ENCODE data around the gene EDRF1.
"Not testable (repeated sequence)": the region's sequence is repeated elsewhere in the genome, so short reads cannot be mapped to it uniquely, and the experiment has no call there.

Gene EDRF1

DNA sequence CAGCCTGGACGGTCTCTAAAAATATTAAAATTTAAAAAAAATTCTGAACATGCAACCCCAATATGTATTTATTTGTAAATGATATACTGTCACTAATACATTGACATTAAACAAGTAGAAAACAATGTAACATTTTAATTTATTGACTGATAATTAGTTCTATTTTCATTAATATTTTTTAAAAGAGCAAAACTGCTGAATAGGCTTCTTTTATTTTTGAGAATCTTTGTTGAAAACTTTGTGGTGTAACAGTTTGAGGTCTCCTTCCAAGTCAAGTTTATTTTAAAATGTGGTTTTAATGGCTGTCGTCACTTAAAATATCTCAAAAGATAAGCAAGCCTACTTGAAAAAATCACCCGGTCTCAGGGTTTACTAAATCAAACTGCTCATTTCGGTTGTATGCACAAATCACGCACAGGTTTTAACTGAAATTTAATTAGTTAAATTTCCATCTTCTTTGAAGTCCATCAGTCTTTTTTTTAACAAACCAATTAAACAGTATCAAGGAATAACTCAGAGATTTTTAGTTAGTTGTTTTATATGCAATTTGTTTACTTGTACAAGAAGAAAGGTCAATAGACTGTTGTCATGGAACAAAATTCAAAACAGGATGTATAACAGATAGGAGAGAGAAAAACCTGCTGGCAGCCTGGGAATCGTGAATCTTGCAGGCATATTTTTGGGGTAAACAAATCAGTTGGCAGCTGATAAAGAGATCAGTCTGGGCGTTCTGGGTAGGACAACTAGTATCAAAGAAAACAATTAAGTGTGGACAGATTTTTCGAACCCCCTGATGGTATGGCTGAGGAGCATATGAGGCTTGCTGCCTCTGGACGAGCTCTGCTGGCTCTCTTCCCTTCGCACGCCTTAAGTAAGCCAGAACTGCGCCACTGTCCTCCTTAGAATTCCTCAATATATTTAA lies 9.7 kb upstream of the EDRF1 start:
- no peak for DNase-seq

DNA sequence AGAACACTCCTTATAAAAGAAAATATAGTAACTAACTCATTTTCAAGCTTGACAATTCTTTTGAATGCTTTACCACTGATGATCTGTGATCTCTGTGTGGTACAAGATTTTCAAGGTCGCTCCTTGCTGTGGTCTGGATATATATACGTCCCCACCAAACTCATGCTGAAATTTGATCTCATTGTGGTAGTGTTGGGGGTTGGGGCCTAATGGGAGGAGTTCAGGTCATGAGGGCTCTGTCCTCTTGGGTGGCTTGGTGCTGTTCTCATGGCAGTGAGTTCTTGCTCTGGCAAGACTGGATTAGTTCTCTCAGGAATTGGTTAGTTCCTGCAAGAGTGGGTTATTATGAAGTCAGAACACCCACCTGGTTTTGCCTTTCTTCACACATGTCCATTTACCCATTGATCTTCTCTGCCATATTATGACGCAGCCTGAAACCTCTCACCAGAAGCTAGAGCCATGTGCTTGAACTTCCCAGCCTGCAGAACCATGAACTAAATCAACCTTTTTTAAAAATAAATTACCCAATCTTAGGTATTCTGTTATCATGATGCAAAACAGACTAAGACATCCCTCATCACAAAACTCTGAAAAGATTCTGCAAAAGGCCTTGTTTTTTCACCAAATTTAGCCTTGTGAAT lies 8.3 kb upstream of the EDRF1 start:
- no peak for DNase-seq

DNA sequence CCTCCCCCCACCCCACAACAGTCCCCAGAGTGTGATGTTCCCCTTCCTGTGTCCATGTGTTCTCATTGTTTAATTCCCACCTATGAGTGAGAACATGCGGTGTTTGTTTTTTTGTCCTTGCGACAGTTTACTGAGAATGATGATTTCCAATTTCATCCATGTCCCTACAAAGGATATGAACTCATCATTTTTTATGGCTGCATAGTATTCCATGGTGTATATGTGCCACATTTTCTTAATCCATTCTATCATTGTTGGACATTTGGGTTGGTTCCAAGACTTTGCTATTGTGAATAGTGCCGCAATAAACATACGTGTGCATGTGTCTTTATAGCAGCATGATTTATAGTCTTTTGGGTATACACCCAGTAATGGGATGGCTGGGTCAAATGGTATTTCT lies 4.8 kb upstream of the EDRF1 start:
- not testable (repeated sequence) for DNase-seq

DNA sequence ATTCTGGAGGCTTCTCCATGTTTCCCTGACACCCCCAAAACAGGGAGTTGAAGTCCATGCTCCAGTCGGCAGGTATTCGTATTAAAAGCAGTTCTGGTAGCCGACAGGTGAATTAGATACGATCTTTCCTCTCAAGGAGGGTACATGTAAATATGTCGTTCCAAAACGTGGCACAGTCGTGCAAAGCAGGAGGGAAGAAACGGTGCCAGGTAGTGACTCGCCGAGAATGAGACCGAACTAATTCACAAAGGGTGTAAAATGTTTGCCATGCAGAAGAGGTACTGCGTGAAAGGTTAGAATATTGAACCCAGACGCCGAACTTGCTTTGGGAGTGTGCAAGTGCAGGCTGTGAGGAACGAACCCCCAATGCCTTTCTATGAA lies 483 bp downstream of the EDRF1 start:
- no peak for DNase-seq

DNA sequence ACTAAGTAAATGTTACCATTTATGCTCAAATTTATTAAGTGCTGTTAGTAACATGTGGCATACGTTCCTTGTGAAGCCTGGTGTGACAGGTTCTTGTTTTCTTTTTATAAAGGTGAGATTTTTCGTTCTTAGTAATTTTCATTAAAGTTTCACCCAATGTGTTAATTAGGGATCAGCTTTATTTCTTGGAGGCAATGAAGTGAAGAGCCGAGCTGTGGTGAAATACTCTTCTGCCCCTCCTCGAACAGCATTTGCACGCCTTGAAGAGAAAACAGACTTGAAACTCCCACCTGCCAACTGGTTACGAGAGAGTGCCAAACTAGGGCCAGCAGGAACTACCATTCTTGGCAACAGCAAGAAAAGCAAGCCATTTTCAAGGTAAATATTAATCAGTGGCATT lies 1.5 kb downstream of the EDRF1 start:
- DNase-seq, result no peak

DNA sequence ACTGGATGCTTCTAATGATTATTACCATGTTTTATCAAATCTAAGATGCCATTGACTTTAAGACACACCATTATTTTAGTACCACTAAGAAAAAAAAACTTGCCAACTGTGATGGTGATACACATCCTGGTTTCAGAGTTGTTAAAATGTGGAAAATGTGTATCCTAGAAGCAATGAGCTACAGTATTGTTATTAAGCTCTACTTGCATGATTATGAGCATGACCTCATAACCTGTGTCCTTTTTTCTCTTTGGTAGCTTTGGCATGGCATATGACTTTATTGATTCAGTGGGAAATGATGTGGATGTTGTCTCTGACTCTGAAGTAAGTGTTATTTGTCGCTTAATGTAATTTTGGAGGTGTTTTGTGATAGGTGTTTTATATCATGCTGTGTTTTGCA lies 3.3 kb downstream of the EDRF1 start:
- DNase-seq, result no peak

DNA sequence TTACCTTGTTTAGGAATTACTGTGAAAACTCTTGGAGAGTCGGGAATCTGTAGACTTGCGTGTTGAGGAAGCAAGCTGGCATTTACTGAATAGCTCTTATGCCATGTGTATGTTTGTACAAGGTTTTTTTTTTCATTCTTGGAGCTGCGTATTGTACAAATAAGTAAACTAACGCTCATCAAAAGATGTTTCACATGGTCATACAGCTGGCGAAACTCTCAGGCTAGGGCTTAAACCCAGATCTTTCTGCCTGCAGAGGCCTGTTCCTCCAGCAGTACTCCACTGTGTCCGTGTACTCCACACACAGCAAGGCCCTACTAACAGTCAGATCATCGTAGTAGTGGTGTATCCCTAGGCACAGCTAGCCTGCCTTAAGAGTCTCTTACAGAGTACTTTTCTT lies 7.4 kb downstream of the EDRF1 start:
- DNase-seq, result no peak

DNA sequence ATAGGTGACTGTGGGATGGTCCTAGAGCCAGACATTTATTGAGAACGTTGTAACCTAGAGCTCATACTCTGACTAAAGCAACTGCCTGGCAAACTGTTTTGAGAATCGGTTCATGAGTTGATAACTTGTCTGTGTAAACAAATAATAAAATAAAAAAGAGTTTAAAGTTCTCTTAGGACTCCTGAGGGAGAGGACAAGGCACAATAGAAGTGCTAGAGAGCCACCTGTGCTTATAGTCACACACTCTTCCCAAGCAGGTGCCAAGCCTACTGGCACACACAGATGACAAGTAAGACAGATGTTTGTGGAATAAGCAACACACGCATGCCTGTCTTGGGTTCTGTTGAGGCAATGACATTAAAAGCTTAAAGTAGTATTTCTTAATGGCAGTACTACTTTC lies 7.9 kb downstream of the EDRF1 start:
- no peak for DNase-seq

DNA sequence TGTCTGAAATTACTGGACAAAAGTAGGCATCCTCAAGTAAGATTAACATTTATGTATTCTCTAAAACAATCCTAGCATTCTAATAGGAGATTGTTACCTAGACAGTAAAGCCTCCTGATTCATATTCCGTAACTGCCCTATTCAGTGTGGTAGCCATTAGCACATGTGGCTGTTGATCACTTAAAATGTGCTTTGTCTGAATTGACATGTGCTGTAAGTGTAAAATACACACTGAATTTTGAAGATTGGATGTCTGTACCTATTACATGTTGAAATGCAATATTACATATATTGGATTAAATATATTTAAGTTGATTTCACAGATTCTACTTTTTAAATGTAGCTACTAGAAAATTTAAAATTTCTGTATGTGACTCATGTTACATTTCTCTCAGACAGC lies 14.6 kb downstream of the EDRF1 start:
- no peak for DNase-seq

DNA sequence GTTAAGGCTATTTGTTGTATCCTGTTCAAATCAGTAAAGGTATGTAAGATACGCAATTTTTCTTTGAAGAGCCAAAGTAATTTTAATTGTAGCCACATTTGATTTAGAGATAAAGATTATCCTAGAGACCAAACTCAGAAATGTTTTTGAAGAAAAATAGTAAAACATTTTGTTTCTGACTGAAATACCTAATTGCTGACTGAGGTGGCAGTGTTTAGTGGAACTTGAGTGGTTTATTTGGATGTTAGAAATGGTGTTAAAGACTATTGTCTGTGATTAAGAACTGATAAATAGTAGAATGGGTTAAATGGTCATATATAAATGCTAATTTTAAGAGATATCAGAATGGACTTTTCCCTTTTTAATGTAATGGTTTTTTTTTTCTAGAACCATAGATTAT lies 15.3 kb downstream of the EDRF1 start:
- no peak for DNase-seq

DNA sequence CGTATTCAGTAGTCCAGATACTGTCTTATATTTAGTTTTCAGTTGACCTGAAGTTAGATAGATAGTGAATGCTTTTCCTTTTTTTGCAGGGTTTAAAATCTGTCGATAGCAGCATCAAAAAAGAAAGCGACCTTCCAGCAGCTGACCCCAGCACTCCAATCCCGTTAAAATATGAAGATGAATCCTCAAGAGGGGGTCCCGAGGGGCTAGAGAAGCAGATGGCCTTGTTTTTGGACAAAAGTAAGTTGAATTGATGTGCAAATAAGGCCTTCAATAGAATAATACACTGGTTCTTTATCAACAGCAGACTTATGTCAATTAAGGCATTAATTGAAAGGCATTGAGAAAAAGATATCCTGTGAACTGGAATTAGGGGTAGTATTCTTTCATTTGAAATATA lies 18.7 kb downstream of the EDRF1 start:
- DNase-seq, result no peak

DNA sequence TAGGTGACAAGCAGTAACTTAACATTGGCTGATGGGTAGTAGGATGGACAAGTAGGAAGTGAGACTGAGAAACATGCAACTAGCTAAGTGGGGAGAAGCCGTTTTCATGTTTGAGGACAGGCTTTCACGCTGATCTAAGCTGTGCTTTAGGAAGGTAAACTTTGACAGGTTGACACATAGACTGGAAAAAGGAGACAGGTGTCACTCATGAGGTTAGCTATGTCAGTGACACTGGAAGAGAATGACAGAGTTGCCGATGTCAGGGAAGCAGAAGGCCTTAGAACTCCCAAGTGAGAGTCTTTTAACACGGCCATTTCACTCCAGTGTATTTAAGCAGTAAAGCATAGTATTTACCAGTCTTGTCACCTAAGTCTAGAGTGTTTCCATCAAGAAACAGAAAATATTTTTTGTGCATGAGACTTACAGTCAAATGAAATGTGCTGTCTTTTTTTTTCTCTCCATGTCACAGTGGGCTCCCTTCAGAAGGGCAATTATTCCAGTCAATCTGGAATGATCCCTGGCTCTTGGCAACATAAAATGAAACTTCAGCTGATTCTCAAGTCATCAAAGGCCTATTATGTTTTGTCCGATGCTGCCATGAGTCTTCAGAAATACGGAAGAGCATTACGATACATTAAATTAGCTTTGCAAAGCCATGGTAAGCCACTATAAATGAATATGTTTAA lies 20.6 kb downstream of the EDRF1 start:
- DNase-seq, result no peak

DNA sequence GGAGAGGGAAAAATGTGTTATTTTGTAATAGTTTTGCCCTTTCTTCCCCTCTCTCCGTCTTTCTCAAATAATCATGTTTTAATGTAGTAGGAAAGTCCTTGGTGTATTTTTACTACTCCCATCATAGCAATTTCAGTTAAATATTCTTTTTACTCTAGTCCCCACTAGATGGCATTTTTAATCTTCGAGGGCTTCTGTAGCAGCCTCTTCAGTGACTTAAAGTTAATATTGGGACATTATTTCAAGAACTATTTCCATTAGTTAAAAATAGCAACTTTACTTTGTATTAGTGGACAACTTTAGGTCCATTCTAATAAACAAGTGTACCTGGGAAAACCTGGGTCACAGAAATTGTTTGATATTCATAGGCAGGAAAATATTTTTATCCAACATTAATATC lies 23.0 kb downstream of the EDRF1 start:
- no peak for DNase-seq

DNA sequence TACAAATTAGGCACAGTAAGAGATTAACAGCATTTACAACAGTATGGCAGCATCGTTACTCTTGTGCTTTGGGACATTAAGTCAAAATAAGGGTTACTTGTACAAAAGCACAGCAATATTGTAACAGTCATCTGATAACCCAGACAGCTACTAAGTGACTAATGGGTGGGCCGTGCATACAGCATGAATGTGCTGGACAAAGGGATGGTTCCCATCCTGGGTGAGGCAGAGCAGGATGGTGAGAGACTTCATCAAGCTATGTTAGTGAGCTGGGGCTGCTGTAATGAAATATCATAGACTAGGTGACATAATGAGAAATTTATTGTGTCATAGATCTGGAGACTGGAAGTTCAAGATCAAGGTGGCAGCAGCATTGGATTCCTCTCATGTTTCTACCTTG lies 25.4 kb downstream of the EDRF1 start:
- DNase-seq, result no peak

DNA sequence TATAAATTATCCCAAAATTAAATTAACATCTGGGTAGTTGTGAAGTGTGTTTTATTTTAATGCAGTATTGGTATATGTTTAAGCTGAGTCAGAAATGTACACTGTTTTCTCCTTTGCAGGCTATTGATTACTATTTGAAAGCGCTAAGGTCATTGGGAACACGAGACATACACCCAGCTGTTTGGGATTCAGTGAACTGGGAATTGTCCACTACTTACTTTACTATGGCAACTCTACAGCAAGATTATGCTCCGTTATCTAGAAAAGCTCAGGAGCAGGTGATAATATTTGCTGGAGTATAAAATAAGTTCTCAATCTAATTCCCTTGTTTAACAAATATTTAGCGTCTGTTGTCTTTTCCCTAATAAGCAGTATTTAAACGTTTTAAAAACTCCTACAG lies 27.9 kb downstream of the EDRF1 start:
- no peak for DNase-seq

DNA sequence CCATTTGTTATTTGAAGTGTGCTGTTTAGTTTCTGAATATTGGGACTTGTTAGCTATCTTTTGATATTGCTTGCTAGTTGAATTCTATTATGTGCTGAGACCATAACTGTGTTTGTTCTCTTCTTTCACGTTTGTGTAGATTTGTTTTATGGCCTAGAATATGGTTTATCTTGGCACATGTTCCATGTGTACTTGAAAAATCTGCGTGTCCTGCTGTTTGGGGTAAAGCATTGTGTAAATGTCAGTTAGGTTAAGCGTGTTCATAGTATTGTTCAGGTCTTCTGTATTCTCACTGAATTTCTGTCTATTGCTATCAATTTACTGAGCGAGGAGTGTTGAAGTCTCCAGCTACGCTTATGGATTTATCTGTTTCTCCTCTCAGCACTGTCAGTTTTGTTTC lies 36.7 kb downstream of the EDRF1 start:
- no peak for DNase-seq

DNA sequence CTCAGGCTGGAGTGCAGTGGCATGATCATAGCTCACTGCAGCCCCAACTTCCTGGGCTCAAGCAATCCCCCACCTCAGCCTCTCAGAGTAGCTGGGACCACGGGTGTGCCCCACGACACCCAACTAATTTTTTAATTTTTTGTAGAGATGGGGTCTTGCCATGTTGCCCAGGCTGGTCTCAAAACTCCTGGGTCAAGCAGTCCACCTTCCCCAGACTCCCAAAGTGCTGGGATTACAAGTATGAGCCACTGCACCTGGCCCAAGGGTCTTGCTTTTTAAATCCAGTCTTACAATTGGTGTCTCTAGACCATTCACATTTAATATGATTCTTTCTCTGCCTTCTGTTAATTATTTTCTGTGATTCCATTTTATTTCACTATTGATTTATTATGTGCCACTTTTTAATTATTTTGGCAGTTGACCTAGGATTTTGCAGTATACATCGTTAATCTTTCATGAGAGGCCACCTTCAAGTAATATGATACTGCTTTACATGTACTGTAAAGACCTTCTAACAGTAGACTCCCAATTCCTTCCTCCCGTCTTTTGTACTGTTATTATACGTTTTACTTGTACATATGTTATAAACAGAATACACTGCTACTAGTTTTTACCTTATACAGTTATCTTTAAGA lies 37.5 kb downstream of the EDRF1 start:
- DNase-seq, result no peak

DNA sequence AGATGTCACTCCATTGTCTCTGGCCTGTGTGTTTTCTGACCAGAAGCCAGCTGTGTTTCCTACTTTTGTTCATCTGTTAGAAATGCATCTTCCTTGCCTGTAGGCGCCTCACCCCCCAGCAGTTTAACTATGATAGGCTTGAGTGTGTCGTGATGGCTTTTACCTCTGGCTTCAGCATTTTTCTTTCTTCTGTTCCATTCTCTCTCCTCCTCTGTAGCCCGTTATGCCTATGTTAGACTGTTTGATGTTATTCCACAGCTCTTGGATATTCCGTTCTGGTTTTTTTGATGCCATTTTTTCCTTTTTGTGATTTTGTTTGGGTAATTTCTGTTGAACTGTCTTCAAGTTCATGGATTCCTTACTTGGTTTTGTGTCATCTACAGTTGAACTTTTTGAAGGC lies 38.2 kb downstream of the EDRF1 start:
- DNase-seq, result no peak

DNA sequence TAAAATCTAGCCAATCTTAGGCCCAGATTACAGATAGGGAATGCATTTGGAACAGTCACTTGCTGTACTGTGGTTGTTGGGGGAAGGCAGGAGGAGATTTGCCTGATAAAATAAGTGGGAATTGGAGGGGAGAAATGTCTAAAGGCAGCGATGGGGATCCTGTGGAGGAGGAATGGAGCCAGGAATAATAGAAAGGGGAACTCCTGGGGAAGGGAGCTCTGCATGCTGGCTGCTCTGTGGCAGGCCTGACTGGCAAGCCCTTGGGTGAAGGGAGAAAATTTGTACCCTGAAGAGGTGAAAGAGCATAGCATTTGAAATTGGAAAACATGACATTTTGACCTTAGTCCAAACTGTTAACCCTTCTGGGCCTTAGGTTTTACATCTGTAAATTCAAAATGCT lies 42.5 kb downstream of the EDRF1 start:
- no peak for DNase-seq

DNA sequence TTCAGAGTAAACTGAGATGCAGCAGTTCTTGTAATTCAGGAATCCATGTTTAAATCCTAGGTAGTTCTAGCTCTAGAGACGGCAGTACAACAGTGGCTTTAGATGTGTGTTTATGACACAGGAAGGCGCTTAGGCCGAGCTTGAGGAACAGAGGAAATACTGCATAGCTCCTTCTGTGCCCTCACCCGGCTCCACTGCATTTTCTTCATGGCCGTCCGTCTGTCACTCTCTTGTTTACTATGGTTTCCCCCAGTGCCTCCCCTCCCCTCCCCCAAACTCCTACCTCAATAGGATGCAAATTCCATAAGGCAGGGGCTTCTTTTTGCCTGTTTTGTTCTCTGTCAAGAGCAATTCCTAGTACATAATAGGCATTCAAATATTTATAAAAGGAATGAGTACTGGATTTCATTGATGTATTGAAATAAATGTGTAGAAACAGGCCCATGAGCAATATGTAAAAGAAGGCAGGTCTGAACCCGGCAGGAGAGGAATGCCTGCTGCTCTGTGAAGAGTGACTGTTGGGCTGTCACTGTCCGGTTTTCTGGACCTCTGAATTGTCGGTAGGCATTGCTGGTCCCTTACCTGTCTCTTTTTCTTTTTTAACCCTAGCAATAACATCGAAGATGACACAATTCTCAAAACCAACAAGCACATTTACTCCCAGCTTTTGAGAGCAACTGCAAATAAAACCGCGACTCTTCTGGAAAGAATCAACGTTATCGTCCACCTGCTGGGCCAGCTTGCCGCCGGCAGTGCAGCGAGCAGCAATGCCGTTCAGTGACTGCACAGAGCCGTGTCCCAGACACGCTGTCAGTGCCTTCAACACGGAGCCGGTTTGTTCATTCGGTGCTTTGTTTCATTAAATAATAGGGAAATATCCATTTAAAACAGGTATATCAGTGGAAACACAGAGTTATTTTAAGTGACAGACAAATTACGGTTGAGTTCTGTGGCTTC lies 43.5 kb downstream of the EDRF1 start:
- no peak for DNase-seq

DNA sequence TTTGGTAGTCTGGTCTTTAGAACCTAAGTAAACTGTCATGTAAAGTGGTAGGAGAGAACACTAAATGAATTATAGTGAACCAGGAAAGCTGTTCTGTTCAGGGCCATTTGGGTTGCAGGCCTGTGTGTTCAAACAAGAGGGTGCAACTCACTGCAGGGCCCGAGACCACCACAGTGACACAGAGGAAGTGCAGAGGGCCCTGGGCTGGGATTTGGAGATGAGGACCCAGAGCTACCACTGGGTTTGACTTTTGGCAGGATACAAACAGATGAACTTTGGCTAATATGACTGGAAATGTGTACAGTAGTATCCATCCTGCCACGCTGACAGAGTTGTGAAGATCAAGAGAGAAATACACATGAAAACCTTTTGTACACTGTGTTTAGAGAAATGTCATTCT lies 46.3 kb downstream of the EDRF1 start:
- no peak for DNase-seq

DNA sequence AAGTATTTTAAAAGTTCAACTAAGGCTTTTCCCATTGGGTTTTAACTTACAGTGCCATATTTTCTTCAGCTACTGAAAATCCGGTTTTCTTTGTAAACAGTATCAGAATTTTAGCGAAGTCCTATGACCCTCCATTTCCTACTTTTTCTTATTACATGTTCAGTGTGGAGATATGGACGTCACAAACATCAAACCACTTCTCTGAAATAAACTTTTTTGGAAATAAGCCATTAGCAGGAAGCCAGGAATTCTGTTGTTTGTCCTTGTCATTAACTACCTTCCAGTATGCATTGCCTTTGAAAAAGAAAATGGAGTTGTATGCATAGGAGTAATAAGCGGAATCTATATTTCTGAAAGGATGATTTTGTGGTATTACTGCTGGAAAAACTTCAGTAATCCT lies 47.0 kb downstream of the EDRF1 start:
- no peak for DNase-seq
